Endothelial cell of umbilical vein (primary cell): ENCODE data around the gene TLR8. TPM values are rescaled to one million over a fixed set of nuclear protein-coding genes. Genes with fewer than 3 reads are reported as not detected.

Source experiments
- BruUV-seq: library from RNA; stranded (reverse); fragments of 400-500 nt; replicated peaks from 2 replicates; lab custom pipeline; 2021; lab: Mats Ljungman, UMichigan
- CTCF ChIA-PET: fragments of 300-600, 350-600 bp; sonication (Branson Sonifier 250); formaldehyde crosslinking; loops from one replicate; lab custom pipeline; 2021; ENCODE audit warnings: antibody characterized with exemption, inconsistent platforms; lab: Charles Lee
- POLR2A ChIA-PET: fragments of 300-600, 350-600 bp; sonication (Branson Sonifier 250); formaldehyde crosslinking; loops from one replicate; lab custom pipeline; 2021; ENCODE audit warnings: antibody characterized with exemption, inconsistent platforms; lab: Charles Lee
- DNase-seq: peaks from one replicate; pipeline ENCODE4 v3.0.0-alpha.2; 2011; ENCODE audit warnings: low read depth, low spot score
- FAIRE-seq: peaks from 2 replicates; lab custom pipeline; 2011; peaks lifted over from hg19 to GRCh38; lab: Jason Lieb, UNC
- H2AFZ ChIP-seq: 2 replicates; pipeline ENCODE4 v1.6.0; 2012; ENCODE audit warnings: low read depth, low read length, control low read depth, inconsistent platforms
- H3K27ac ChIP-seq: 2 replicates; pipeline ENCODE4 v1.5.1; 2011; ENCODE audit warnings: low read depth, mild to moderate bottlenecking, control low read depth, low read length, moderate library complexity; ENCODE audit not compliant: insufficient read depth
- H3K27me3 ChIP-seq, 2 experiments: 2 replicates each; pipeline versions ENCODE4 v1.6.0 to v1.6.1; 2011; ENCODE audit warnings: low read length in 2 of 2, mixed read lengths in 1 of 2; ENCODE audit not compliant: control insufficient read depth in 2 of 2, insufficient read depth in 2 of 2
- H3K36me3 ChIP-seq, 2 experiments: 2 replicates in 1 of 2; 3 replicates in 1 of 2; pipeline ENCODE4 v1.5.1; 2011; ENCODE audit warnings: low read length in 2 of 2, mild to moderate bottlenecking in 1 of 2, moderate library complexity in 1 of 2; ENCODE audit not compliant: control insufficient read depth in 2 of 2, insufficient read depth in 2 of 2; ENCODE audit errors: extremely low read depth in 1 of 2
- H3K4me1 ChIP-seq: 3 replicates; pipeline ENCODE4 v1.5.1; 2011; ENCODE audit warnings: mild to moderate bottlenecking, low read length; ENCODE audit not compliant: control insufficient read depth, insufficient read depth; ENCODE audit errors: extremely low read depth
- H3K4me2 ChIP-seq: 2 replicates; pipeline ENCODE4 v1.6.1; 2011; ENCODE audit warnings: low read length, control low read depth, mixed read lengths; ENCODE audit not compliant: insufficient read depth
- H3K4me3 ChIP-seq, 3 experiments: fragments of 200-600 bp in 1 of 3; sonication (generic), shearing (Covaris generic) in 1 of 3; replicated peaks in 1 of 3; 2 replicates each; pipeline ENCODE4 v1.5.1; 2011 to 2016; ENCODE audit warnings: control low read depth in 3 of 3, low read length in 3 of 3, mild to moderate bottlenecking in 2 of 3, inconsistent platforms in 1 of 3, low read depth in 1 of 3, moderate library complexity in 1 of 3; ENCODE audit not compliant: insufficient read depth in 1 of 3
- H3K79me2 ChIP-seq: 2 replicates; pipeline ENCODE4 v1.6.0; 2012; ENCODE audit warnings: low read length, inconsistent platforms; ENCODE audit not compliant: control insufficient read depth, insufficient read depth
- H3K9ac ChIP-seq: replicated peaks from 2 replicates; pipeline ENCODE3; 2011; ENCODE audit warnings: low read length, control low read depth; ENCODE audit not compliant: insufficient read depth; ENCODE audit errors: extremely low read depth
- H3K9me1 ChIP-seq: replicated peaks from 3 replicates; pipeline ENCODE4 v1.6.0; 2011; ENCODE audit warnings: mild to moderate bottlenecking, low read length; ENCODE audit not compliant: control insufficient read depth, insufficient read depth; ENCODE audit errors: extremely low read depth
- H3K9me3 ChIP-seq: replicated peaks from 2 replicates; pipeline ENCODE4 v1.5.1; 2012; ENCODE audit warnings: low read length, inconsistent platforms; ENCODE audit not compliant: control insufficient read depth, insufficient read depth
- H4K20me1 ChIP-seq: replicated peaks from 2 replicates; pipeline ENCODE3; 2011; ENCODE audit warnings: mild to moderate bottlenecking, low read length; ENCODE audit not compliant: control insufficient read depth, insufficient read depth; ENCODE audit errors: extremely low read depth
- EZH2 ChIP-seq: IDR thresholded peaks from 2 replicates; pipeline ENCODE4 v1.6.1; 2012; ENCODE audit warnings: borderline replicate concordance, low read depth, mild to moderate bottlenecking, moderate library complexity, low read length, inconsistent platforms; ENCODE audit not compliant: severe bottlenecking
- FOS ChIP-seq: IDR thresholded peaks from 2 replicates; pipeline ENCODE4 v1.6.1; 2011; ENCODE audit warnings: mild to moderate bottlenecking, low read length, moderate library complexity, borderline replicate concordance; ENCODE audit not compliant: insufficient read depth
- GATA2 ChIP-seq: IDR thresholded peaks from 2 replicates; pipeline ENCODE4 v1.7.0; 2011; ENCODE audit warnings: low read depth, mild to moderate bottlenecking, moderate library complexity, mixed read lengths, low read length; ENCODE audit not compliant: insufficient read length, insufficient read depth
- JUN ChIP-seq: IDR thresholded peaks from 2 replicates; pipeline ENCODE4 v1.6.1; 2011; ENCODE audit warnings: borderline replicate concordance, low read depth; ENCODE audit not compliant: insufficient read length, insufficient read depth
- MYC ChIP-seq: IDR thresholded peaks from one replicate; pipeline ENCODE4 v1.6.1; 2011; ENCODE audit warnings: mild to moderate bottlenecking, low read depth, low read length
- POLR2A ChIP-seq: IDR thresholded peaks from 2 replicates; pipeline ENCODE4 v1.6.1; 2012; ENCODE audit warnings: low read depth, mild to moderate bottlenecking, control low read depth, low read length
- dilution Hi-C: fragments of 300-500 bp; cut with MboI; formaldehyde crosslinking; loops from one replicate; pipeline ENCODE4 v1.15.0; 2019; ENCODE audit warnings: low sequenced_read_pairs; ENCODE audit not compliant: extremely low pct_ligation_motif_present
- intact Hi-C: fragments of 100-400 bp; cut with micrococcal nuclease; formaldehyde crosslinking; loops from one replicate; pipeline ENCODE4 v1.10.0; 2022
- polyA plus RNA-seq, 4 experiments: library from polyadenylated mRNA; depleted of rRNA in 3 of 4; stranded (reverse) in 3 of 4; unstranded in 1 of 4; fragments of >200 nt; gene quantifications; 2 replicates each; pipeline versions ENCODE4 v1.2.1 to v1.2.3, GENCODE V29; 2011 to 2012; ENCODE audit warnings: missing spikeins in 1 of 4
- total RNA-seq: library from RNA; stranded (reverse); gene quantifications from 2 replicates; pipeline ENCODE4 v1.2.3, GENCODE V29; 2021
- TF ChIP-seq, protein P1 (sequence below), 2 donors: IDR thresholded peaks; 1 replicate in 1 of 2; 2 replicates in 1 of 2; pipeline ENCODE4 v1.5.1; 2011; ENCODE audit warnings: low read length in 2 of 2, mild to moderate bottlenecking in 2 of 2, moderate library complexity in 2 of 2, control low read depth in 1 of 2, inconsistent platforms in 1 of 2, low read depth in 1 of 2; ENCODE audit not compliant: insufficient read depth in 1 of 2; ENCODE audit errors: extremely low read depth in 1 of 2
- TF ChIP-seq, protein P2 (sequence below): IDR thresholded peaks from 2 replicates; pipeline ENCODE4 v1.6.1; 2011; ENCODE audit not compliant: insufficient read depth, insufficient read length

TLR8 gene
- total and polyA plus RNA-seq, 2 donors (not counting 3 experiments of a cell fraction or from before 2014, with no cell fraction given) = not detected

DNA sequence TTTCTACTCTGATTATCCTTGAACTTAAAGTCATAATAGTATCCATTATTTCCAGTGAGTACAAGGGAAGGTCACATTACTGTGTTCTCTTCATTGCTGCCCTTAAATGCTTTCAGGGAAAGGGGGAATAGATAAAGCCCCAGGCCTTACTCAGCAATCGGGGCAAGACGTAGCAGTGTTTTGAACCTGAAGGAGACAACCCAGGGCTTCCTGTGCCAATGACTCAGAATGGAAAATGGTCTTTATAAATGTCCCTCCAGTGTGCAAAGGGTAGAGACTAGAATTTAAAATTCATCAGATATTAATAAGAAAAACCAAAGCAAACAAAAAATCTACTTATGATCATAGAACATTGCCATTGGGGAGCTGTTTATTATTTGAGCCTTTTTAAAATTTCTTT, 23.7 kb downstream of the TLR8 start:
- H3K4me3 ChIP-seq = no peak overlapping the region
- no peaks in the 10 kb centered on the region for H3K9me3 ChIP-seq
- no peak overlapping the region for H3K27ac ChIP-seq
- no peaks in the 10 kb centered on the region for H4K20me1 ChIP-seq
- TF ChIP-seq, protein P1, sequence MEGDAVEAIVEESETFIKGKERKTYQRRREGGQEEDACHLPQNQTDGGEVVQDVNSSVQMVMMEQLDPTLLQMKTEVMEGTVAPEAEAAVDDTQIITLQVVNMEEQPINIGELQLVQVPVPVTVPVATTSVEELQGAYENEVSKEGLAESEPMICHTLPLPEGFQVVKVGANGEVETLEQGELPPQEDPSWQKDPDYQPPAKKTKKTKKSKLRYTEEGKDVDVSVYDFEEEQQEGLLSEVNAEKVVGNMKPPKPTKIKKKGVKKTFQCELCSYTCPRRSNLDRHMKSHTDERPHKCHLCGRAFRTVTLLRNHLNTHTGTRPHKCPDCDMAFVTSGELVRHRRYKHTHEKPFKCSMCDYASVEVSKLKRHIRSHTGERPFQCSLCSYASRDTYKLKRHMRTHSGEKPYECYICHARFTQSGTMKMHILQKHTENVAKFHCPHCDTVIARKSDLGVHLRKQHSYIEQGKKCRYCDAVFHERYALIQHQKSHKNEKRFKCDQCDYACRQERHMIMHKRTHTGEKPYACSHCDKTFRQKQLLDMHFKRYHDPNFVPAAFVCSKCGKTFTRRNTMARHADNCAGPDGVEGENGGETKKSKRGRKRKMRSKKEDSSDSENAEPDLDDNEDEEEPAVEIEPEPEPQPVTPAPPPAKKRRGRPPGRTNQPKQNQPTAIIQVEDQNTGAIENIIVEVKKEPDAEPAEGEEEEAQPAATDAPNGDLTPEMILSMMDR (IDR thresholded peaks at IDR 0.05; ENCODE audit: extremely low read depth in 1 of 2, insufficient read depth in 1 of 2, low read depth in 1 of 2, low read length in 2 of 2) = no peak
- TF ChIP-seq POLR2A (no peak), GATA2 (no peak), JUN (no peak)
- H3K9me1 ChIP-seq = no peaks in the 10 kb centered on the region
- DNase-seq (no peak), FAIRE-seq (no peak)
- no peaks in the 10 kb centered on the region for H3K36me3 ChIP-seq
- H3K4me1 ChIP-seq = no peaks in the 10 kb centered on the region
- BruUV-seq = no TSS peak
- dilution Hi-C loops = no loop called here
- no peak overlapping the region for H3K4me2 ChIP-seq
- H3K9ac ChIP-seq = no peak overlapping the region
- intact Hi-C loops = no loop called here
- no peaks in the 10 kb centered on the region for H3K79me2 ChIP-seq
- H2AFZ ChIP-seq = no peak overlapping the region
- no peaks in the 10 kb centered on the region for H3K27me3 ChIP-seq
- CTCF ChIA-PET = interaction anchor here (1.4 kb wide), 1 partner anchor 16 kb away, joined by 3 read pairs; no protein-coding TSS in a partner anchor
- POLR2A ChIA-PET = no interaction called here

DNA sequence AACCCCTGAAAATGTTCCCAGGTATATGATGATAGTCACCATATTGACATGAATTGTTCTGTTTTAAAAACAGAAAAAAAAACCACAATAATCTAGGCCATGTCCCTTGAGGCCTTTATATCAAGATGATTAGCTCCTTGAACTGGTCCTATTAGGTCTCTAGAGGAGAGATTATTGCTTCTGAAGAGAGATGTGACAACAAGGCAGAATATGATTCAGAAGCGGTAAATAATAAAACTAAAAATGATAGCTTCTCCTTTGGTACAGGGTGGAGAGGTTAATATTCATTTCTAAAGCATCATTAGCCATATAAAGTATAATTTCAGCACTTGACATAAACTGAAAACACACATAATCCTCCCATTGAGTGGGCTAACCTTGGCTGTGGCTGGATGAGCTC, 25.8 kb downstream of the TLR8 start:
- no peaks in the 10 kb centered on the region for H3K36me3 ChIP-seq
- no peaks in the 10 kb centered on the region for H4K20me1 ChIP-seq
- H3K9me1 ChIP-seq = no peaks in the 10 kb centered on the region
- no peak overlapping the region for H3K27ac ChIP-seq
- DNase-seq = no peak
- no TSS peak for BruUV-seq
- H3K27me3 ChIP-seq = no peaks in the 10 kb centered on the region
- intact Hi-C loops (no loop called here), dilution Hi-C loops (no loop called here)
- TF ChIP-seq POLR2A (no peak), GATA2 (no peak), EZH2 (no peak), FOS (no peak), MYC (no peak), JUN (no peak)
- TF ChIP-seq, protein P1 (IDR thresholded peaks at IDR 0.05; ENCODE audit: extremely low read depth in 1 of 2, insufficient read depth in 1 of 2, low read depth in 1 of 2, low read length in 2 of 2) = no peak
- TF ChIP-seq, protein P2, sequence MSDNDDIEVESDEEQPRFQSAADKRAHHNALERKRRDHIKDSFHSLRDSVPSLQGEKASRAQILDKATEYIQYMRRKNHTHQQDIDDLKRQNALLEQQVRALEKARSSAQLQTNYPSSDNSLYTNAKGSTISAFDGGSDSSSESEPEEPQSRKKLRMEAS = no peak
- no peaks in the 10 kb centered on the region for H3K9me3 ChIP-seq
- no peak overlapping the region for H3K4me2 ChIP-seq
- no peak overlapping the region for H2AFZ ChIP-seq
- POLR2A ChIA-PET = no interaction called here
- H3K79me2 ChIP-seq = no peaks in the 10 kb centered on the region
- no peaks in the 10 kb centered on the region for H3K4me1 ChIP-seq
- CTCF ChIA-PET = no interaction called here
- no peak overlapping the region for H3K9ac ChIP-seq
- FAIRE-seq = no peak
- no peak overlapping the region for H3K4me3 ChIP-seq
